ENCODE measurements around the gene RRAD.

- TF ChIP-seq CTCF (IDR thresholded peaks at IDR 0.05) (no peak), POLR2A (IDR thresholded peaks at IDR 0.05) (peak; percentile 27 to 79)
These were observed 9.0 kb upstream of the RRAD start, which contains the start of gene CIAO2B for GRCh38 chr16:66934138-66934838.

Measured in heart left ventricle (tissue), 13 donors.